ENCODE data around the gene TARS3.

TARS3 gene

GRCh38 chr15:101654171-101654570 lies 70.1 kb downstream of the TARS3 start:
- H3K9ac ChIP-seq (ENCODE audit: low read depth, low read length, poor library complexity), result no peak overlapping the region
- no peak overlapping the region for H2BK120ac ChIP-seq (ENCODE audit: low read depth, low read length)
- WGBS, 2 donors (ENCODE audit: extremely low coverage in 2 of 2, insufficient read length in 2 of 2, insufficient replicate concordance in 1 of 2), result no CpG with 5 or more reads among the region's 8 CpGs
- no peak overlapping the region for H2AFZ ChIP-seq (ENCODE audit: low read length)
- no peak overlapping the region for H3K14ac ChIP-seq (ENCODE audit: low read length)
- H3K18ac ChIP-seq (ENCODE audit: low read length), result no peak overlapping the region
- no peak overlapping the region for H4K91ac ChIP-seq (ENCODE audit: low read depth, low read length, poor library complexity)
- no peak overlapping the region for H2BK15ac ChIP-seq (ENCODE audit: low read length)
- peaks cover 3 to 10% of the 10 kb centered on the region in 2 donors for H3K4me1 ChIP-seq (ENCODE audit: control insufficient read depth in 2 of 2, insufficient read depth in 1 of 2, low read depth in 1 of 2, low read length in 2 of 2)
- no peak overlapping the region for H3K4ac ChIP-seq (ENCODE audit: low read length)
- peaks cover 6% of the 10 kb centered on the region for H3K79me1 ChIP-seq (ENCODE audit: low read depth, low read length)
- no peak for DNase-seq (ENCODE audit: low spot score)
- no peak overlapping the region for H2BK5ac ChIP-seq (ENCODE audit: low read length)
- no peak overlapping the region for H4K8ac ChIP-seq (ENCODE audit: low read depth, low read length)
- H3K36me3 ChIP-seq (replicated peaks in 1 of 2; ENCODE audit: control insufficient read depth in 2 of 2, insufficient read depth in 2 of 2, low read length in 2 of 2), result peaks cover 5 to 25% of the 10 kb centered on the region in 2 donors
- no peaks in the 10 kb centered on the region for H3K9me3 ChIP-seq (replicated peaks in 1 of 2; ENCODE audit: control insufficient read depth in 2 of 2, insufficient read depth in 1 of 2, low read depth in 1 of 2, low read length in 2 of 2)
- no peak overlapping the region for H3K4me2 ChIP-seq (ENCODE audit: insufficient read depth, low read length, poor library complexity, severe bottlenecking)
- no peak overlapping the region for H2BK12ac ChIP-seq (ENCODE audit: low read length)
- no peak overlapping the region for H3K23ac ChIP-seq (ENCODE audit: low read depth, low read length, poor library complexity)
- H2AK5ac ChIP-seq (ENCODE audit: low read depth, low read length), result no peak overlapping the region
- no peak overlapping the region for H3K4me3 ChIP-seq (ENCODE audit: low read length in 2 of 2)
- H3K27me3 ChIP-seq (ENCODE audit: control insufficient read depth in 3 of 3, insufficient read depth in 3 of 3, low read depth in 1 of 3, low read length in 3 of 3), result no peaks in the 10 kb centered on the region
- no peak overlapping the region for H3K27ac ChIP-seq (replicated peaks; ENCODE audit: low read length)

- H3K4me2 ChIP-seq (ENCODE audit: insufficient read depth, low read length, poor library complexity, severe bottlenecking), result peak overlapping the region; percentile 86
- H3K9ac ChIP-seq (ENCODE audit: low read depth, low read length, poor library complexity), result peak overlapping the region; percentile 97
- H3K4me1 ChIP-seq (ENCODE audit: control insufficient read depth in 2 of 2, insufficient read depth in 1 of 2, low read depth in 1 of 2, low read length in 2 of 2), result peaks cover 3 to 10% of the 10 kb centered on the region in 2 donors
- H3K4ac ChIP-seq (ENCODE audit: low read length), result peak overlapping the region; percentile 37
- H2BK12ac ChIP-seq (ENCODE audit: low read length), result no peak overlapping the region
- H3K23ac ChIP-seq (ENCODE audit: low read depth, low read length, poor library complexity), result peak overlapping the region; percentile 50
- WGBS, 2 donors (ENCODE audit: extremely low coverage in 2 of 2, insufficient read length in 2 of 2, insufficient replicate concordance in 1 of 2), result no CpG with 5 or more reads among the region's 42 CpGs
- H3K27me3 ChIP-seq (ENCODE audit: control insufficient read depth in 3 of 3, insufficient read depth in 3 of 3, low read depth in 1 of 3, low read length in 3 of 3), result no peaks in the 10 kb centered on the region
- H4K91ac ChIP-seq (ENCODE audit: low read depth, low read length, poor library complexity), result no peak overlapping the region
- H3K14ac ChIP-seq (ENCODE audit: low read length), result peak overlapping the region; percentile 97
- peak overlapping the region; percentile 99 for H2AK5ac ChIP-seq (ENCODE audit: low read depth, low read length)
- H3K18ac ChIP-seq (ENCODE audit: low read length), result peak overlapping the region; percentile 100
- H4K8ac ChIP-seq (ENCODE audit: low read depth, low read length), result peak overlapping the region; percentile 2
- peak overlapping the region; percentile 96 for H2AFZ ChIP-seq (ENCODE audit: low read length)
- peaks cover 6% of the 10 kb centered on the region for H3K79me1 ChIP-seq (ENCODE audit: low read depth, low read length)
- H3K36me3 ChIP-seq (replicated peaks in 1 of 2; ENCODE audit: control insufficient read depth in 2 of 2, insufficient read depth in 2 of 2, low read length in 2 of 2), result peaks cover 5 to 34% of the 10 kb centered on the region in 2 donors
- H3K4me3 ChIP-seq (ENCODE audit: low read length in 2 of 2), result peak overlapping the region; percentile 93 to 94
- H2BK5ac ChIP-seq (ENCODE audit: low read length), result peak overlapping the region; percentile 94
- H2BK15ac ChIP-seq (ENCODE audit: low read length), result peak overlapping the region; percentile 91
- no peak overlapping the region for H2BK120ac ChIP-seq (ENCODE audit: low read depth, low read length)
- H3K27ac ChIP-seq (replicated peaks; ENCODE audit: low read length), result no peak overlapping the region
- H3K9me3 ChIP-seq (replicated peaks in 1 of 2; ENCODE audit: control insufficient read depth in 2 of 2, insufficient read depth in 1 of 2, low read depth in 1 of 2, low read length in 2 of 2), result no peaks in the 10 kb centered on the region
- no peak for DNase-seq (ENCODE audit: low spot score)
Observed at GRCh38 chr15:101652786-101653430, 71.4 kb downstream of the TARS3 start.

GRCh38 chr15:101652098-101652785 lies 72.0 kb downstream of the TARS3 start, which contains the start of gene TM2D3:
Gene TM2D3, minus strand, starts transcription at chr15:101652381. Its CDS starts 20 bp downstream, at chr15:101652361.
- Histone ChIP-seq H3K27me3 (ENCODE audit: control insufficient read depth in 3 of 3, insufficient read depth in 3 of 3, low read depth in 1 of 3, low read length in 3 of 3) (no peaks in the 10 kb centered on the region), H3K36me3 (replicated peaks in 1 of 2; ENCODE audit: control insufficient read depth in 2 of 2, insufficient read depth in 2 of 2, low read length in 2 of 2) (peaks cover 7 to 40% of the 10 kb centered on the region in 2 donors), H2AK5ac (ENCODE audit: low read depth, low read length) (peak within 1 kb of the TSS; percentile 99), H2AFZ (ENCODE audit: low read length) (peak within 1 kb of the TSS; percentile 96), H2BK120ac (ENCODE audit: low read depth, low read length) (no peak within 1 kb of the TSS), H3K18ac (ENCODE audit: low read length) (peak within 1 kb of the TSS; percentile 100), H2BK15ac (ENCODE audit: low read length) (peak within 1 kb of the TSS; percentile 91), H3K4me3 (ENCODE audit: low read length in 2 of 2) (peak within 1 kb of the TSS; percentile 93 to 100), H3K27ac (replicated peaks; ENCODE audit: low read length) (peak within 1 kb of the TSS; percentile 89), H3K9ac (ENCODE audit: low read depth, low read length, poor library complexity) (peak within 1 kb of the TSS; percentile 97), H2BK5ac (ENCODE audit: low read length) (peak within 1 kb of the TSS; percentile 94), H3K23ac (ENCODE audit: low read depth, low read length, poor library complexity) (peak within 1 kb of the TSS; percentile 89), H3K79me1 (ENCODE audit: low read depth, low read length) (peaks cover 7% of the 10 kb centered on the region), H3K4me2 (ENCODE audit: insufficient read depth, low read length, poor library complexity, severe bottlenecking) (peak within 1 kb of the TSS; percentile 86), H3K9me3 (replicated peaks in 1 of 2; ENCODE audit: control insufficient read depth in 2 of 2, insufficient read depth in 1 of 2, low read depth in 1 of 2, low read length in 2 of 2) (peaks cover 0 to 1% of the 10 kb centered on the region in 2 donors), H2BK12ac (ENCODE audit: low read length) (peak within 1 kb of the TSS; percentile 53), H3K4ac (ENCODE audit: low read length) (peak within 1 kb of the TSS; percentile 37), H4K91ac (ENCODE audit: low read depth, low read length, poor library complexity) (no peak within 1 kb of the TSS), H4K8ac (ENCODE audit: low read depth, low read length) (peak within 1 kb of the TSS; percentile 72), H3K4me1 (ENCODE audit: control insufficient read depth in 2 of 2, insufficient read depth in 1 of 2, low read depth in 1 of 2, low read length in 2 of 2) (peaks cover 3 to 10% of the 10 kb centered on the region in 2 donors), H3K14ac (ENCODE audit: low read length) (peak within 1 kb of the TSS; percentile 97)
- no CpG with 5 or more reads among the region's 75 CpGs for WGBS, 2 donors (ENCODE audit: extremely low coverage in 2 of 2, insufficient read length in 2 of 2, insufficient replicate concordance in 1 of 2)
- peak; percentile 91 for DNase-seq (ENCODE audit: low spot score)

- no peak overlapping the region for H4K8ac ChIP-seq (ENCODE audit: low read depth, low read length)
- peaks cover 10 to 46% of the 10 kb centered on the region in 2 donors for H3K36me3 ChIP-seq (replicated peaks in 1 of 2; ENCODE audit: control insufficient read depth in 2 of 2, insufficient read depth in 2 of 2, low read length in 2 of 2)
- no CpG with 5 or more reads among the region's 32 CpGs for WGBS, 2 donors (ENCODE audit: extremely low coverage in 2 of 2, insufficient read length in 2 of 2, insufficient replicate concordance in 1 of 2)
- no peak overlapping the region for H3K14ac ChIP-seq (ENCODE audit: low read length)
- no peaks in the 10 kb centered on the region for H3K27me3 ChIP-seq (ENCODE audit: control insufficient read depth in 3 of 3, insufficient read depth in 3 of 3, low read depth in 1 of 3, low read length in 3 of 3)
- peak overlapping the region; percentile 93 for H3K9ac ChIP-seq (ENCODE audit: low read depth, low read length, poor library complexity)
- no peak overlapping the region for H2BK12ac ChIP-seq (ENCODE audit: low read length)
- H2BK120ac ChIP-seq (ENCODE audit: low read depth, low read length), result no peak overlapping the region
- no peak overlapping the region for H4K91ac ChIP-seq (ENCODE audit: low read depth, low read length, poor library complexity)
- peaks cover 3 to 10% of the 10 kb centered on the region in 2 donors for H3K4me1 ChIP-seq (ENCODE audit: control insufficient read depth in 2 of 2, insufficient read depth in 1 of 2, low read depth in 1 of 2, low read length in 2 of 2)
- H2AK5ac ChIP-seq (ENCODE audit: low read depth, low read length), result peak overlapping the region; percentile 75
- H3K79me1 ChIP-seq (ENCODE audit: low read depth, low read length), result peaks cover 9% of the 10 kb centered on the region
- peak overlapping the region; percentile 49 for H3K4me2 ChIP-seq (ENCODE audit: insufficient read depth, low read length, poor library complexity, severe bottlenecking)
- H3K27ac ChIP-seq (replicated peaks; ENCODE audit: low read length), result peak overlapping the region; percentile 89
- H3K18ac ChIP-seq (ENCODE audit: low read length), result peak overlapping the region; percentile 94
- no peak for DNase-seq (ENCODE audit: low spot score)
- H3K23ac ChIP-seq (ENCODE audit: low read depth, low read length, poor library complexity), result peak overlapping the region; percentile 89
- no peak overlapping the region for H3K4ac ChIP-seq (ENCODE audit: low read length)
- peak overlapping the region; percentile 96 for H2AFZ ChIP-seq (ENCODE audit: low read length)
- peaks cover 0 to 2% of the 10 kb centered on the region in 2 donors for H3K9me3 ChIP-seq (replicated peaks in 1 of 2; ENCODE audit: control insufficient read depth in 2 of 2, insufficient read depth in 1 of 2, low read depth in 1 of 2, low read length in 2 of 2)
- H3K4me3 ChIP-seq (ENCODE audit: low read length in 2 of 2), result peak overlapping the region; percentile 93 to 100
- no peak overlapping the region for H2BK15ac ChIP-seq (ENCODE audit: low read length)
- H2BK5ac ChIP-seq (ENCODE audit: low read length), result peak overlapping the region; percentile 75
Observed at GRCh38 chr15:101651554-101652097, 72.6 kb downstream of the TARS3 start.
